Ishikawa (cell line): Measurements from ENCODE around the gene GLYATL3.

Source experiments
- CEBPB ChIP-seq: IDR thresholded peaks from 2 replicates; pipeline ENCODE4 v1.6.1; 2012
- CREB1 ChIP-seq: IDR thresholded peaks from 2 replicates; pipeline ENCODE4 v1.6.1; 2012; ENCODE audit warnings: low read depth
- EGR1 ChIP-seq: IDR thresholded peaks from 2 replicates; pipeline ENCODE4 v1.6.1; 2012
- EP300 ChIP-seq: IDR thresholded peaks from 2 replicates; pipeline ENCODE4 v1.6.1; 2012; ENCODE audit warnings: borderline replicate concordance
- FOXM1 ChIP-seq: IDR thresholded peaks from 2 replicates; pipeline ENCODE4 v1.6.1; 2012; ENCODE audit warnings: low read depth, borderline replicate concordance
- MAX ChIP-seq: IDR thresholded peaks from 2 replicates; pipeline ENCODE4 v1.6.1; 2012
- NFIC ChIP-seq: IDR thresholded peaks from 2 replicates; pipeline ENCODE4 v1.6.1; 2012
- RAD21 ChIP-seq: IDR thresholded peaks from 2 replicates; pipeline ENCODE4 v1.6.1; 2012; ENCODE audit warnings: low read depth
- REST ChIP-seq: IDR thresholded peaks from 2 replicates; pipeline ENCODE4 v1.6.1; 2012; ENCODE audit warnings: low read depth, mild to moderate bottlenecking
- TAF1 ChIP-seq: IDR thresholded peaks from 2 replicates; pipeline ENCODE4 v1.6.1; 2012; ENCODE audit warnings: low read depth, mild to moderate bottlenecking
- TCF12 ChIP-seq: IDR thresholded peaks from 2 replicates; pipeline ENCODE4 v1.6.1; 2012; ENCODE audit warnings: low read depth
- TEAD4 ChIP-seq: IDR thresholded peaks from 2 replicates; pipeline ENCODE4 v1.6.1; 2012
- USF1 ChIP-seq: IDR thresholded peaks from 2 replicates; pipeline ENCODE4 v1.6.1; 2012
- YY1 ChIP-seq: IDR thresholded peaks from 2 replicates; pipeline ENCODE4 v1.6.1; 2012; ENCODE audit warnings: low read depth
- ZBTB7A ChIP-seq: IDR thresholded peaks from 2 replicates; pipeline ENCODE4 v1.6.1; 2012; ENCODE audit warnings: low read depth

The GLYATL3 gene

GRCh38 chr6:49563006-49563886 lies 63.5 kb downstream of the GLYATL3 start:
- TF ChIP-seq EGR1, result no peak
- TF ChIP-seq RAD21, result no peak
- TF ChIP-seq ZBTB7A, result no peak
- TF ChIP-seq CEBPB, result no peak
- no peak for TF ChIP-seq MAX
- no peak for TF ChIP-seq NFIC
- no peak for TF ChIP-seq CREB1
- no peak for TF ChIP-seq TAF1
- no peak for TF ChIP-seq TEAD4
- TF ChIP-seq USF1, result no peak
- no peak for TF ChIP-seq TCF12
- no peak for TF ChIP-seq REST
- no peak for TF ChIP-seq YY1
- TF ChIP-seq FOXM1, result no peak
- TF ChIP-seq EP300, result no peak

- no peak for TF ChIP-seq TEAD4
- TF ChIP-seq NFIC, result no peak
- no peak for TF ChIP-seq REST
- no peak for TF ChIP-seq MAX
- TF ChIP-seq EGR1, result no peak
- TF ChIP-seq EP300, result no peak
- TF ChIP-seq RAD21, result no peak
- TF ChIP-seq FOXM1, result no peak
- TF ChIP-seq TCF12, result no peak
- no peak for TF ChIP-seq TAF1
- TF ChIP-seq USF1, result no peak
- no peak for TF ChIP-seq CREB1
- no peak for TF ChIP-seq ZBTB7A
- TF ChIP-seq CEBPB, result no peak
- no peak for TF ChIP-seq YY1
These were observed 64.8 kb downstream of the GLYATL3 start for GRCh38 chr6:49564552-49564951.

- TF ChIP-seq MAX (no peak), CREB1 (no peak), TCF12 (no peak), NFIC (no peak), ZBTB7A (no peak), YY1 (no peak), EP300 (no peak), FOXM1 (no peak), TAF1 (no peak), EGR1 (no peak), TEAD4 (no peak), REST (no peak), RAD21 (no peak), USF1 (no peak), CEBPB (no peak)
These were observed 65.5 kb downstream of the GLYATL3 start for GRCh38 chr6:49565261-49565660.
